Esophagus muscularis mucosa (tissue), 4 donors: ENCODE data around the gene TOR1B. TPM values are rescaled to one million over a fixed set of nuclear protein-coding genes. Genes with fewer than 3 reads are reported as not detected.
A peak's percentile ranks its signal among the peaks of the same experiment; 100 is the strongest.

Experiments
- DNase-seq: peaks from one replicate; pipeline ENCODE4 v3.0.0-alpha.2; 2017; ENCODE audit errors: extremely low spot score
- H3K27ac ChIP-seq, 4 donors: fragments of 200-600 bp; sonication (generic); replicated peaks in 1 of 4; 1 replicate in 3 of 4; 2 replicates in 1 of 4; pipeline ENCODE4 v1.5.1; 2016 to 2019; ENCODE audit warnings: mild to moderate bottlenecking in 1 of 4
- H3K27me3 ChIP-seq, 4 donors: fragments of 200-600 bp; sonication (generic); one replicate each; pipeline versions ENCODE4 v1.5.1 to v1.6.0; 2016 to 2019
- H3K36me3 ChIP-seq, 4 donors: fragments of 200-600 bp; sonication (generic); one replicate each; pipeline ENCODE4 v1.5.1; 2016 to 2019
- H3K4me1 ChIP-seq, 4 donors: fragments of 200-600 bp; sonication (generic); one replicate each; pipeline ENCODE4 v1.5.1; 2016 to 2019
- H3K4me3 ChIP-seq, 4 donors: fragments of 200-600 bp; sonication (generic); 1 replicate in 2 of 4; 2 replicates in 2 of 4; pipeline ENCODE4 v1.5.1; 2016 to 2019; ENCODE audit warnings: mild to moderate bottlenecking in 4 of 4, moderate library complexity in 1 of 4
- H3K9me3 ChIP-seq, 4 donors: fragments of 200-600 bp; sonication (generic); 1 replicate in 3 of 4; 2 replicates in 1 of 4; pipeline ENCODE4 v1.5.1; 2016 to 2019
- CTCF ChIP-seq, 3 experiments: fragments of 200-600 bp in 2 of 3; fragments of 450-650 bp in 1 of 3; sonication (generic) in 2 of 3; IDR thresholded peaks; one replicate each; pipeline ENCODE4 v1.5.1; 2017 to 2019; ENCODE audit warnings: antibody characterized with exemption in 3 of 3, mild to moderate bottlenecking in 2 of 3, moderate library complexity in 1 of 3
- EP300 ChIP-seq: sonication (generic); formaldehyde crosslinking; IDR thresholded peaks from one replicate; pipeline ENCODE4 v1.6.1; 2017; ENCODE audit warnings: antibody characterized with exemption
- POLR2A ChIP-seq: fragments of 450-650 bp; IDR thresholded peaks from one replicate; pipeline ENCODE4 v1.6.1; 2017; ENCODE audit warnings: antibody characterized with exemption, moderate library complexity, mild to moderate bottlenecking, low read depth
- POLR2AphosphoS5 ChIP-seq, 2 donors: sonication (generic); formaldehyde crosslinking; IDR thresholded peaks; one replicate each; pipeline ENCODE4 v1.6.1; 2017; ENCODE audit warnings: antibody characterized with exemption in 2 of 2
- WGBS: methylation state at CpG from one replicate; pipeline ENCODE4 v1.1.5; 2018; 5-methylcytosine and 5-hydroxymethylcytosine counted together
- intact Hi-C: fragments of 100-400 bp; cut with DNase I; formaldehyde crosslinking; loops from one replicate; pipeline ENCODE4 v1.15.1; 2023
- total RNA-seq, 4 donors: library from RNA; depleted of rRNA; stranded (reverse); fragments of >200 nt; gene quantifications; one replicate each; pipeline versions ENCODE4 v1.1.0 to v1.2.1, GENCODE V29; 2016

The TOR1B gene
- total RNA-seq, 4 donors from 2014 or later, result 24.5 to 29.0 (median 26.0) TPM

GRCh38 chr9:129816501-129817435 is 13.8 kb downstream of the TOR1B start:
- no peaks in the 10 kb centered on the region for H3K27me3 ChIP-seq
- DNase-seq, result no peak
- H3K9me3 ChIP-seq, result no peaks in the 10 kb centered on the region
- intact Hi-C loops, result no loop called here
- no peaks in the 10 kb centered on the region for H3K4me1 ChIP-seq
- 84% methylated on average over 9 of the region's 14 CpGs for WGBS
- TF ChIP-seq POLR2AphosphoS5 (IDR thresholded peaks at IDR 0.05) (no peak), CTCF (IDR thresholded peaks at IDR 0.05) (no peak), POLR2A (no peak), EP300 (no peak)
- H3K27ac ChIP-seq, result no peak overlapping the region
- H3K36me3 ChIP-seq, result peaks cover 58 to 99% (median 91%) of the 10 kb centered on the region in 4 donors
- H3K4me3 ChIP-seq, result no peak overlapping the region

- Histone ChIP-seq H3K9me3 (no peaks in the 10 kb centered on the region), H3K4me3 (peak overlapping the region; percentile 90 to 99 (median 94)), H3K4me1 (peaks cover 8 to 13% (median 10%) of the 10 kb centered on the region in 4 donors), H3K36me3 (peaks cover 31 to 62% (median 53%) of the 10 kb centered on the region in 4 donors), H3K27me3 (no peaks in the 10 kb centered on the region), H3K27ac (peak overlapping the region; percentile 77 to 86 (median 82))
- intact Hi-C loops, result no loop called here
- 41% methylated on average over 7 of the region's 26 CpGs for WGBS
- DNase-seq, result no peak
- TF ChIP-seq POLR2AphosphoS5 (IDR thresholded peaks at IDR 0.05), result no peak
- TF ChIP-seq POLR2A, result no peak
- no peak for TF ChIP-seq EP300
- no peak for TF ChIP-seq CTCF (IDR thresholded peaks at IDR 0.05)
Measured at GRCh38 chr9:129822898-129823541, 20.0 kb downstream of the TOR1B start.

GRCh38 chr9:129823542-129823934 is 20.6 kb downstream of the TOR1B start:
- intact Hi-C loops, result no loop called here
- Histone ChIP-seq H3K9me3 (no peaks in the 10 kb centered on the region), H3K27ac (peak overlapping the region; percentile 77 to 86 (median 82)), H3K4me3 (peak overlapping the region; percentile 90 to 99 (median 94)), H3K27me3 (no peaks in the 10 kb centered on the region), H3K36me3 (peaks cover 30 to 62% (median 53%) of the 10 kb centered on the region in 4 donors), H3K4me1 (peaks cover 8 to 13% (median 10%) of the 10 kb centered on the region in 4 donors)
- no peak for DNase-seq
- WGBS, result no CpG with 5 or more reads among the region's 15 CpGs
- no peak for TF ChIP-seq EP300
- no peak for TF ChIP-seq CTCF (IDR thresholded peaks at IDR 0.05)
- TF ChIP-seq POLR2AphosphoS5 (IDR thresholded peaks at IDR 0.05), result no peak
- TF ChIP-seq POLR2A, result no peak

- Histone ChIP-seq H3K27ac (peak within 1 kb of the TSS; percentile 77 to 86 (median 82)), H3K4me1 (peaks cover 8 to 13% (median 10%) of the 10 kb centered on the region in 4 donors), H3K4me3 (peak within 1 kb of the TSS; percentile 90 to 99 (median 94)), H3K36me3 (peaks cover 31 to 62% (median 53%) of the 10 kb centered on the region in 4 donors), H3K9me3 (no peaks in the 10 kb centered on the region), H3K27me3 (no peaks in the 10 kb centered on the region)
- TF ChIP-seq POLR2A (peak; percentile 17), EP300 (no peak), POLR2AphosphoS5 (IDR thresholded peaks at IDR 0.05) (peak; percentile 73 to 96), CTCF (IDR thresholded peaks at IDR 0.05) (no peak)
- intact Hi-C loops, result no loop called here
- DNase-seq, result peak; percentile 99
- 24% methylated on average over 9 of the region's 47 CpGs for WGBS
Measured at GRCh38 chr9:129823935-129824601, 21.1 kb downstream of the TOR1B start, which contains the start of gene TOR1A. Gene TOR1A (minus strand): TSS chr9:129824136. CDS start chr9:129824085, 51 bp downstream.
